Measurements from ENCODE around the gene CCDC187. TPM values are rescaled to one million over a fixed set of nuclear protein-coding genes. Genes with fewer than 3 reads are reported as not detected.

CCDC187 gene
- total RNA-seq, 1 donor from 2014 or later: 0.69 TPM

GRCh38 chr9:136274786-136275654 is 28.9 kb downstream of the CCDC187 start:
- intact Hi-C loops (cut with micrococcal nuclease): no loop called here
- Mint-ChIP-seq H3K4me3 (no peak overlapping the region), H3K9me3 (no peaks in the 10 kb centered on the region), H3K36me3 (ENCODE audit: low read depth) (no peaks in the 10 kb centered on the region), H3K27ac (no peak overlapping the region), H3K4me1 (no peaks in the 10 kb centered on the region), H3K27me3 (peaks cover 3% of the 10 kb centered on the region)
- no peak for ATAC-seq (ENCODE audit: low read depth)
- ChIA-PET CTCF (no interaction called here), POLR2A (no interaction called here)
- TF ChIP-seq, protein P1, sequence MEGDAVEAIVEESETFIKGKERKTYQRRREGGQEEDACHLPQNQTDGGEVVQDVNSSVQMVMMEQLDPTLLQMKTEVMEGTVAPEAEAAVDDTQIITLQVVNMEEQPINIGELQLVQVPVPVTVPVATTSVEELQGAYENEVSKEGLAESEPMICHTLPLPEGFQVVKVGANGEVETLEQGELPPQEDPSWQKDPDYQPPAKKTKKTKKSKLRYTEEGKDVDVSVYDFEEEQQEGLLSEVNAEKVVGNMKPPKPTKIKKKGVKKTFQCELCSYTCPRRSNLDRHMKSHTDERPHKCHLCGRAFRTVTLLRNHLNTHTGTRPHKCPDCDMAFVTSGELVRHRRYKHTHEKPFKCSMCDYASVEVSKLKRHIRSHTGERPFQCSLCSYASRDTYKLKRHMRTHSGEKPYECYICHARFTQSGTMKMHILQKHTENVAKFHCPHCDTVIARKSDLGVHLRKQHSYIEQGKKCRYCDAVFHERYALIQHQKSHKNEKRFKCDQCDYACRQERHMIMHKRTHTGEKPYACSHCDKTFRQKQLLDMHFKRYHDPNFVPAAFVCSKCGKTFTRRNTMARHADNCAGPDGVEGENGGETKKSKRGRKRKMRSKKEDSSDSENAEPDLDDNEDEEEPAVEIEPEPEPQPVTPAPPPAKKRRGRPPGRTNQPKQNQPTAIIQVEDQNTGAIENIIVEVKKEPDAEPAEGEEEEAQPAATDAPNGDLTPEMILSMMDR (IDR thresholded peaks at IDR 0.05): no peak
- DNase-seq: no peak

DNA sequence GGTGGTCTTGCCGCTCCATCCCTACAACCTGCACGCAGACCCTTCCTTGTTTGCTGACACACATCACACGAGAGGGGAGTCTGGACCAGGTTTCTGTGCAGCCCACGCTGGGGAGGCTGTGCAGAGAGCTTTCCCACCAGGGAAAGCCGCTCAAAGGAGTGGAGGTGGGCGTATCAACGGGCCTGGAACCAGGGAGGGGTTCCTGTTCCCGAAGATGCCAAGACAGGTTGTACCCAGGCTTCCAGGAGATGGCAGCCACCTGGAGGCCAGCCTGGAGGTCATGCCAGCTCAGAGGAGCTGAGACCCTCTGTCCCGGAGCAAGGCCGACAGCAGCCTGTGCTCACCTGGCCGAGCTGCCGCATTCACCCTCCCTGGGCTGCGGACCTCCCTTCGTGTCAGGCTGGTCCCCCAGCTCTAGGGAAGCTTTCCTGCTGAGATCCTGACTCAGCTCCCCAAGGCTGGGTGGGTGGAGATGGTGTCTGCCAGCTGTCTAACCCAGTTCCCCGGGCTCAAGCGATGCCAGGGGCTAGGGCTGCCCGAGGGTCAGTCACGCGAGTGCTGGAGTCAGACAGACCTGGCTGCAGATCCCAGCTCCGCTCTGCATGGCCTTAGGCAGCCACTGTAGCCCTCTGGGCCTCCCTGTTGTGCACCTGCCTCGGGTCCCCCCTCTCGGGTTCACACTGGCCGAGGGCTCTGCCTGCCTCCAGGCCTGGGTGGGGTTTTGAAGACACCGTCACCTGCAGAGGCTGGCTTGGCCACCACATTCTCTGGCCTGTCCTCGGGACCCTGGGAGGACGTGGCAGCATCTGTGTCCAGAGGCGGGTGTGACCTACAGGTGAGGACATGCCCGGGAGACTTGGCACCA is 29.7 kb downstream of the CCDC187 start:
- DNase-seq (no peak), ATAC-seq (ENCODE audit: low read depth) (no peak)
- Mint-ChIP-seq H3K4me3 (no peak overlapping the region), H3K36me3 (ENCODE audit: low read depth) (no peaks in the 10 kb centered on the region), H3K4me1 (no peaks in the 10 kb centered on the region), H3K9me3 (no peaks in the 10 kb centered on the region), H3K27ac (no peak overlapping the region), H3K27me3 (peaks cover 3% of the 10 kb centered on the region)
- CTCF ChIA-PET: no interaction called here
- TF ChIP-seq, protein P1 (IDR thresholded peaks at IDR 0.05): no peak
- POLR2A ChIA-PET: no interaction called here
- intact Hi-C loops (cut with micrococcal nuclease): no loop called here

- no peaks in the 10 kb centered on the region for H3K36me3 Mint-ChIP-seq (ENCODE audit: low read depth)
- no peaks in the 10 kb centered on the region for H3K4me1 Mint-ChIP-seq
- no peak for DNase-seq
- no peak for ATAC-seq (ENCODE audit: low read depth)
- H3K4me3 Mint-ChIP-seq: no peak overlapping the region
- peaks cover 3% of the 10 kb centered on the region for H3K27me3 Mint-ChIP-seq
- POLR2A ChIA-PET: no interaction called here
- CTCF ChIA-PET: no interaction called here
- no peak overlapping the region for H3K27ac Mint-ChIP-seq
- intact Hi-C loops (cut with micrococcal nuclease): no loop called here
- TF ChIP-seq, protein P1 (IDR thresholded peaks at IDR 0.05): no peak
- no peaks in the 10 kb centered on the region for H3K9me3 Mint-ChIP-seq
These were observed 30.5 kb downstream of the CCDC187 start for GRCh38 chr9:136273244-136273865.

DNA sequence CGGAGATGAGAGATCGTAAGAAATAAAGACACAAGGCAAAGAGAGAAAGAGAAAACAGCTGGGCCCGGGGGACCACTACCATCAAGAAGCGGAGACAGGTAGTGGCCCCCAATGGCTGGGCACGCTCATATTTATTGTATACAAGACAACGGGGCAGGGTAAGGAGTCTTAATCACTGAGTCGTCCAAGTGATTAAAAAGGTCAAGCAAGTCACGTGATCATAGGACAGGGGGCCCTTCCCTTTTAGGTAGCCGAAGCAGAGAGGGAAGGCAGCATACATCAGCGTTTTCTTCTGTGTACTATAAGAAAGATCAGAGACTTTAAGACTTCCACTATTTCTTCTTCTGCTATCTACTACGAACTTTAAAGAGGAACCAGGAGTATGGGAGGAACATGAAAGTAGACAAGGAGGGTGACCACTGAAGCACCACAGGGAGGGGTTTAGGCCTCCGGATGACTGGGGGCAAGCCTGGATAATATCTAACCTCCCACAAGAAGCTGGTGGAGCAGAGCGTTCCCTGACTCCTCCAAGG is 33.7 kb downstream of the CCDC187 start:
- intact Hi-C loops (cut with micrococcal nuclease): no loop called here
- TF ChIP-seq, protein P1 (IDR thresholded peaks at IDR 0.05): no peak
- ATAC-seq (ENCODE audit: low read depth) (no peak), DNase-seq (no peak)
- Mint-ChIP-seq H3K27me3 (peaks cover under 1% of the 10 kb centered on the region), H3K4me1 (peaks cover 11% of the 10 kb centered on the region), H3K4me3 (no peak overlapping the region), H3K9me3 (no peaks in the 10 kb centered on the region), H3K27ac (no peak overlapping the region), H3K36me3 (ENCODE audit: low read depth) (no peaks in the 10 kb centered on the region)
- CTCF ChIA-PET: no interaction called here
- POLR2A ChIA-PET: no interaction called here

All from activated B cell treated with CpG ODN at 0.5 μM for 24 hours (primary cell).